NCI-H1436 (cell line): ENCODE results near the gene AP2A2.

ENCODE experiments used
- DNase-seq: peaks from one replicate; lab custom pipeline; 2025; lab: John Stamatoyannopoulos, UW

The AP2A2 gene

DNA sequence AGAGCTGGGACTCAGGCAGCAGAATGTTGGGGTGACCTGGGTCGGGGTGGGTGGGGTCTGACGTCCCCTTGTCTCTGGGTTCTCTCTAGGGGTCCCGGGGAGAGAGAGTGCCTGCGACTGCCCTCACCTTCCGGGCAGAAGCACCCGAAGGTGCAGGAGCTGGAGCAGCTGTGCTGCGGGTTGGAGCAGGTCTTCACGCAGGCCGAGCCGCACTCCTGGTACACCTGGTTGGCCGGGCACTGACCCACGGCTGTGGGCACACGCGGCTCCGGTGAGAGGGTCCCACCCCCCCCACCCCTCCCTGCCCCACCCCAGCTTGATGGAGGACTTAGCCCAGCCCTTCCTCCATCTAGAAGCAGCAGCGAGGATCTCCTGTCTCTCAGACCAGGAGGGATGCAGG lies 104.4 kb downstream of the AP2A2 start:
- no peak for DNase-seq

- DNase-seq: no peak
Observed at GRCh38 chr11:1030556-1030955, 104.9 kb downstream of the AP2A2 start.

DNA sequence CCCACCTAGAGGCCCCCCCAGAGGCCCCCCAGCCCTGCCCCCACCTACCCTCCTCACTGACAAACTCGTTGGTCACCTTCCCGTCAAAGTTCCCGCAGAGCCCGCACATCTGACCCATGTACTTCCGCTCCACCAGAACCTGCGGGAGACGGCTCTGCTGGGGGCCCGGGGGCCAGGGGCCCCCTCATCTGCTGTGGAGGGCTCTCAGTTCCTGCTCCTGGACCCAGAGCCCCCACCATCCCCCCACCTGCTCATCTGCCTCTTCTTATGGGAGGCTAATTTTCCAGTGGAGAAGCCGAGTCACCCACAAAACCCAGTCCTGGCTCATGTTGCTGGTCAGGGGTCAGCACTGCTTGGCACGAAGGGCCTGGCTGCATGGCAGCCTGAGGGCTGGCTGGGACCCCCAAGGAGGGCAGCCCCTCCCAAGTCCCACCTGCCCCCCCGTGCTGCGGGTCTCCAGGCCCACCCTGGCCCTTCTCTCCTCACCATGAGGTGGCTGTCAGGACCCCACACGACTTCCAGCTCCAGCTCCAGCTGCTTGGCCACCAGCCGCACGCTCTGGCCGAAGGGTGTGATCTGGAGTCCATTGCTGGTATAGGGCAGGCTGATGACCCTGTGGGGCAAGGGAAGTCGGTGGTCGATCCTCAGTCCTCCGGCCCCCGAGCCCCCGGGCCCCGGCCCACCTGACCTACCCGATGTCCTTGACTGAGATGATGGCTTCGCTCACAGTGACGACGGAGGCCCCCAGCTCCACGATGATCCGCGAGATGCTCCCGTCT lies 105.6 kb downstream of the AP2A2 start:
- DNase-seq: no peak

DNA sequence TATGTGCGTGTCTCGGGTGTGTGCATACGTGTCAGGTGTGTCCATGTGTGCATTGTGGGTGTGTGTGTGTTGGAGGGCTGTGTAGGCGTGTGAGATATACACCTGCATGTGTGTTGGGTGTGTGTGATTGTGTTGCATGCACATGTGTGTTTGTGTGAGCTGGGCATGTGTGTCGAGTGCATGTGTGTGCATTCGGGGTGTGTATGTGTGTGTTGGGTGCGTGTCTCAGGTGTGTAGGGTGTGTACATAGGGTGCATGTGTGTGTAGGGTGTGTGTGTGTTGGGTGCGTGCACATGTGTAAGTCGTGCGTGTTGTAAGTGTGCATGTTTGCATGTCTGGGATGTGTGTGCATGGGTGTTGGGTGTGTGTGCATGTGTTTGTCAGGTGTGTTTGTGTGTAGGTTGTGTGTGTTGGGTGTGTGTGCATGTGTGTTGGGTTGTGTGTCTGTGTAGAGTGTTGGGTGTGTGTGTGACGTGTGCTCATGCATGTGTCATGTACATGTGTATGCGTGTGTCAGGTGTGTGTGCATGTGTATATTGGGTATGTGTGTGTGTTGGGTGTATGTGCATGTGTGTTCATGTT lies 106.7 kb downstream of the AP2A2 start:
- no peak for DNase-seq

DNA sequence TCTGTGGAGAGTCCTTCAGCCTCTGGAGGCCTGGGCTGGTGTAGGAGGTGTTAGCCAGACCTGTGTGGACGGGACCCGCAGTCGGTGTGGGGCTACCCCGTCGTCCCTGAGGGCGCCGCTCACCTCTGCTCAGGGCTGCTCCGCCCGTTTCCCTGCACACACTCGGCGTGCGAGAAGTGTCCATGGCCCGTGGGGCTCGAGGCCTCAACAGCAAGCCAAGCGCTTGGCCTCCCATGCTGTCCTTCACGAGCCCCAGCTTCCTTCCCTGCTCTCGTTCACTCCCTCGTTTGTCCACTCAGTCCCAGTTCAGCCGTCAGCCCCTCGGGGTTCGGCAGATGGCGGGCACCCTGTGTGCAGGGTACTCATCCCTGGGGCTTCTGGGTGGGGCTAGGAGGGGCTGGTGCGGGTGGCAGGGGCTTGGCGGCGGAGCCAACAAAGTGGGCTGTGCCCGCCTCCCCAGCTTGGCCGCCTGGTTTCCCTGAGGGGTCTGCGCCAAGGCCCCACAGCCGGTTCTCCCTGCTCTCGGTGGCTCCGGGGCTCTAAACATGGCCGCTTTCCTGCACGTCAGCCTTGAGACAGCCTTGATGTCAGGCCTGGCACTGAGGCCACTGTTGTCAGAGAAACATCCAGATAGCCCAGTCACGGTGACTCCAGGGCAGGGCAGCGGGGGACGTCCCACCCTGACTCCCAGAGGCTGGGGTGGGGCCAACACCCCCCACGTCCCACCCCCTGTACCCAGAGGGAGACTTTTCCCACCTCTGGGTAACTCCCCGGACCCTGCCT lies 107.5 kb downstream of the AP2A2 start:
- DNase-seq: no peak

DNA sequence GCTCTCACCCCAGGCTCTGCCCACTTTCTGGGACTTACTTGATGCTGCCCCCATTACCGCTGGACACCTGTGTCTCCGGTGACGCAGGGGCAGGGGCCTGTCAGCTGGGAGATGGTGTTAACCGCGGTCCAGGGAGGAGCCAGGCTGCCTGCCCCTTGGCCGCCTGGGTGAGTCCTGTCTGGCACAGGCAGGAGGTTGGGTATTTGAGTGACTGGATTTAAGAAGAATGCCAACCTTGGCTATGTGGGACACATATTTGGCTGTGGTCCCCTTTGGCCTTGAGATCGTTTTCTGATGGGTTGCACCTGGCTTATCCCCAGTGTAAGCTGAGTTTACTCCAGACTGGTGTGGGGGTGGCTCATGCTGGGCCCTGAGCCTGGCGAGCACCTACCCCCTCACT lies 108.3 kb downstream of the AP2A2 start:
- DNase-seq: no peak

DNA sequence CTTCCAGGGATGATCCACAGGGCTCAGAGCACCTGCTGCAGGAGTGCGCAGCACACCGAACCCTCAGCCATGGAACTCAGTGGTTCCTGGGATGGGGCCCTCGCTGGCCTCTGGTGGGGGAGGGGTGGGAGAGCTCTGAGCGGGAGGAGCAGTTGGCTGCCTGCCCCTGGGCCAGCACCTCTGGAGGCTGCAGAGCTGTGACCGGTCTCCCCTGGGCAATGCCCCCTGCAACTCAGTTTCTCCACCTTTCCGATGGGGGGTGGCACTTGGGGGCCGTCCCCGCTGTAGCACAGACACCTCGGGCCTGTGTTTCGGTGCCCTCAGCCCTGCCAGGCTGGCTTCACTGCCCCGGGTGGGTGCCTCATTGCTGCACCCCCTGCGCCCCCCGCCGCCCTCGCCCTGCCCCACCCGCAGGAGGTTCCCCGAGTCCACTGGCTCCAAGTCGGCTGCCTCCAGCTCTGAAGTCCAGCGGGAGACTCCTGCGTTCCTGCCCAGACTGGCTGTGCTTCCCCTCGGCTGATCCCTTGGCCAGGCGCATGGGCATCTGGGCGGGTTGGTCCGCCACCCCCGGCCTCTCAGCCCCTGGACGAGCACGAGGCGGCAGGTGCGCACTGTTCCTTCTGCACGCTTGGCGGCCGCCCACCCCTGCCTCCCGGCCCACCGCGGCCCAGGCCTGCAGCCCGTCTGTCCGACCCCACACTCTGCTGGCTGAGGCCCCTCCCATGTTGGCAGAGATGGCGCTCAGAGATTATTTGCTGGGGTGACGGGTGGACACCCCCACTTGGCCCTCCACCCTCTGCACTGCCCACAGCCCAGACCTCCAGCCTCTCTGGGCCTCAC lies 109.0 kb downstream of the AP2A2 start:
- no peak for DNase-seq

- no peak for DNase-seq
Observed at GRCh38 chr11:1035577-1036283, 110.1 kb downstream of the AP2A2 start.

- DNase-seq: no peak
Observed at GRCh38 chr11:1036303-1036923, 110.7 kb downstream of the AP2A2 start, which contains the start of gene MUC6. Gene MUC6, minus strand, starts transcription at chr11:1036718. Its CDS starts 63 bp downstream, at chr11:1036655.

- no peak for DNase-seq
Observed at GRCh38 chr11:1036931-1037330, 111.3 kb downstream of the AP2A2 start.

DNA sequence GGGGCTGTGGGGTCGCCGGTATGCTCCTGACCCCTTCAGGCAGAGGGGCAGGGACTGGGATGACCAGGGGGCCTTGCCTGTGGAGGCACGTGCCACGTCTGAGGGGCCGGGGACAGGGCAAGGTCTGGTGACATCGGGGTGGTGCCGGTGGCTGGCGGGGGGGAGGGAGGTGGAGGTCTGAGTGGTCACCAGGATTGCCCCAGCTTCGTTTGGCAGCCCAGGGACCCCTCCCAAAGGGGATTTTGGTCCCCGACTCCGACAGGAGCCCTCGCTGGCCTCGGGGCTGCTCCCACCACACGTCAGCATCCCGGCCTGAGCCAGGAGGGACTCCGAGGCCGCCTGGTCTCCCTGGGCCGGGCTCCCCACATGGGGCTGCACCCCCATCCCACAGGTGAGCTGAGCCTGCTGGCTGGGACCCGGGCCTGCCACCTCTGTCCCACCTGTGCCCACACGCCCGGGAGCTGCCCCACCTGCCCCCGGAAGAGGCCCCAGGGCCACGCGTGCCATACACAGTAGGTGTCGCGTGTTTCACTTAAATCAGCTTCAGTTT lies 111.9 kb downstream of the AP2A2 start:
- no peak for DNase-seq

DNA sequence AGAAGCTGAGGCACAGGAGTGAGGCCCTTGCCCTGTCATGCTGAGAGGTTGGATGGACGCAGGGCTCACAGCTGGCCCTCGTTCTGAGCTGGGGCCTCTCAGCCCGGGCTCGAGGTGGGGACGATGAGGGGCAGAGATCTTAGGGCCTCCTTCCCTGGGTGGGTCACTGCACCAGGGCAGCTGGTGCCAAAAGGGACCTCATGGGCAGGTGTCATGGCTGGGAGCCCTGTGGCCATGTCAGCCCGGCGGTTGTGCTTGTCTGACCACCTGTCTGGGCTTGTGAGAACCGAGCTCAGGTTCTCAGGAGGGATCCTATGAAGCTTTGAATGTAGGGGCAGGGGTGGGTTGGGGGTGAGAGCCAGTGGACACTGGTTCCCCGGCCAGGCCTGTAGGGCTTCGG lies 112.7 kb downstream of the AP2A2 start:
- DNase-seq: no peak

DNA sequence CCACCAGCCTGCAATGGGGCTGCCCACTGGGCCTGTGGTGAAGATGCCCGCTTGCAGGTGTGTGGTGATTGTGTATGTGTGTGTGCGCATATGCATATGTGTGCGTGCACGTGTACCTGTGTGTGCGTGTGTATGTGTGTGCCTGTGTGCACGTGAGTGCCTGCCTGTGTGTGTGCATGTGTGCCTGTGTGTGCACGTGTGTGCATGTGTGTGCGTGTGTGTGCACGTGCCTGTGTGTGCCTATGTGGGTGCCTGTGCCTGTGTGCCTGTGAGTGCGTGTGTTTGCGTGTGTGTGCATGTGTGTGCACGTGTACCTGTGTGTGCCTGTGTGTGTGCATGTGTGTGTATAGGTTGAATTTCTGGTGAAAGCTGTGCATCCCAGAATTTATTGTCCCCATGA lies 113.3 kb downstream of the AP2A2 start:
- DNase-seq: no peak

DNA sequence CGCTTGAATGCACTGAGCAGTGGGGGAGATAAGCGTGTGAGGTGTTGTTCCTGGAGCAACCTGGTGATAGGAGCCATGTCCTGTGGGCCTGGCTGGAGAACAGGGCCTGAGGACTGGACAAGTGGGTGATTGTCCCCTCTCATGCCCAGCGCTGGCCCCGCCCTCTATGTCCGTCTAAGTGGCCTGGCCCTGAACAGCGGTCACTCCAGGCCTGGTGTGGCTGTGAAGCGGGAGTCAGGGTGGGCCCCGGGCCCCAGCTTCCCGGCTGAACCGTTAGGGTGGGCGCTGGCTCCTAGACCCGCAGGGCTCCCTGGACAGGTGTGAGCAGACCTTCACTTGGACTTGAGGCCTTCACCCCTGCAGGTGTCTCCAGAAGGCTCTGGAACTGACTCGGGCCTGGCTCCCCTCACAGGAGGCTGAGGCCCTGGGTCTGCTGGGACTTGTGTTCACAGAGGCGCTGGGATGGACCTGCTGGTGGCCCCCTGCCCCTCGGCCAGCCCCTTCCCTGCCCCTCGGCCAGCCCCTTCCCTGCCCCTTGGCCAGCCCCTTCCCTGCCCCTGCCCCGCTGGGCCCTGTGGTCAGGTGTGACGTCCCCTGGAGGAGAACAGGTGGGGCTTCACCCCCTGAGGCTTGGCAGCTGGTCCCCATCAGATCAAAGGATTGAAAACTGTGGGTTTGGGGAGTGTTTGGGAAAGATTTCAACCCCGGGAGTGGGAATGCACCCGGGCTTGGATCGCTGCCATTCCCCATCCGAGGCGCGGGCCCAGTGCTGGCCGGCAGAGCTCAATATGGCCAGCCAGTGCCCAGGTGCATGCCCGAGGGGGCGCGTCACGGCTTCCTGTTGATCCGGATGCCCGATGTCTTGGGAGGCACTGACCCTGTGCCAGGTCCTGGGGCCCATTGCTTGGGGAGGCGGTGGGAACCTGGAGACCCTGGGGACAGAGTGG lies 114.1 kb downstream of the AP2A2 start:
- DNase-seq: no peak

GRCh38 chr11:1040428-1041148 lies 114.9 kb downstream of the AP2A2 start:
- no peak for DNase-seq

DNA sequence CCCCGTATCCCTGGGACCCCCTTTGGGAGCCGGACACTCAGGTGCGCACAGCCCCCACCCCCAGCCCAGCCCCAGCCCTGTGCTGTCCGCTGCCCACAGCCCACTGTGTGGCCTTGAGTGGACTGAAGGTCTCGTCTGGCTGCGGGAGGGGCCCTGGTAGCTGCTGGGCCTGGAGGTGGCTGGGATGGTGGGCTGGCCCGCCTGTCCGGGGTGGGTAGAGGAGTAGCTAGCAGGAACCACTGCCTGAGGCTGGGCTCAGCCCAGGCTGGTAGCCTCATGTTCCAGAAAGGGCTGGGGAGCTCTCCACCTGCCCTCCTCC lies 115.4 kb downstream of the AP2A2 start:
- DNase-seq: no peak

DNA sequence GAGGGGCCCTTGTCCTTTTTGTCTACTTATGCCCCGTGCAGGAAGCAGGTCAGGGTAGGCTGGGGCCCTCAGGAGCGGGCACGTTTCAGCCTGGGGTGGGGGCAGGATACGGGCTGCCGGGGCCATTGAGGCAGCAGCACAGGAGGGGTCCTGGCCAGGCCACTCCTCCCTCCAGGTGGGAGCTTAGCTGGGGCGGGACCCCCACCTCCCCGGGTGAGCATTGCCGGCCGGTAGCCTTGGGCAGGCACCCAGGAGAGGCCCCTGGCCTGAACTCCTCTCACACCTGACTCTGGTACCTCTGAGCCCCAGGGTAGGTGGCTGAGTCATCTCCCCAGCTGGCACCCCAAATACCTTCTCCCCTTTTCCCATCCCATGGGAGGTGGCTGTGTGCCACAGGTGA lies 115.8 kb downstream of the AP2A2 start:
- no peak for DNase-seq

DNA sequence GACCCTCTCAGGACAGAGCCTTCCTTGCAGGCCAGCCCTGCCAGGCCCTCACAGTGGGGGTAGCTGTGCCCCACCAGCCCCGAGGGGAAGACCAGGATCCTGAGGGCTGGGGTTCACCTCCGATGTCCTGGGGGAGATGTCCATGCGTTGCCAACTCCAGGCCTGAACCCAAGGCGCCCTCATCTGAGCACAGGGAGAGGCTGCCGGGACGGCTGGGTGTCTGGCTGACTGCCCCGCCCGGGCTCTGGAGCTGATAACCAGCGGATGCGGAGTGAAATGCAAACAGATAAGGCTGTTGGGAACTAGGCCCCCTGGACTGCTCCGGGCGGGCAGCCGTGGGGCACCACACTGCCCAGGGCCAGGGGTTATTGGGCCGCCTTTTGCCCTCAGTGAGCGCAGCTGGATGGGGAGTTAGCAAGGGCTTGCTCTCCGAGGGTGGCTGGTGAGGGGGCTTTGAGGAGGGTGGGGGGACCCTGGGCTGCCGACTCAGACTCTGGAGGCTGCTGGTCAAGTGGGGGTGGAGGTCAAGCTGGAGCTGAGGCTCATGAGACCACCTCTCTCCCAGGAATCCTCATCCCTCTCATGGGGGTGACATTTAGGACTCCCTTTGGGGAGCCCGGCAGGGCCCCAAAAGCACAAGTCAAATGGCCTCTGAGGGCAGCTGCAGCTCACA lies 116.4 kb downstream of the AP2A2 start:
- DNase-seq: no peak
